NCI-H2029 treated with DMSO at 0.1 percent for 48 hours (cell line): ENCODE data around the gene PYCR2.

Source experiments
- DNase-seq: peaks from one replicate; lab custom pipeline; 2025; lab: John Stamatoyannopoulos, UW

The PYCR2 gene

GRCh38 chr1:225876900-225877510, 47.0 kb downstream of the PYCR2 start:
- no peak for DNase-seq

GRCh38 chr1:225875044-225875815, 48.8 kb downstream of the PYCR2 start:
- DNase-seq: peak; percentile 37

GRCh38 chr1:225874431-225874830, 49.6 kb downstream of the PYCR2 start:
- no peak for DNase-seq

GRCh38 chr1:225873281-225873850, 50.7 kb downstream of the PYCR2 start:
- no peak for DNase-seq

GRCh38 chr1:225872075-225872430, 52.0 kb downstream of the PYCR2 start:
- no peak for DNase-seq

GRCh38 chr1:225871359-225872074, 52.5 kb downstream of the PYCR2 start:
- DNase-seq: peak; percentile 60

- DNase-seq: no peak
These were observed 53.1 kb downstream of the PYCR2 start for GRCh38 chr1:225870911-225871310.
